ENCODE results near the gene OR2V1.

DNA sequence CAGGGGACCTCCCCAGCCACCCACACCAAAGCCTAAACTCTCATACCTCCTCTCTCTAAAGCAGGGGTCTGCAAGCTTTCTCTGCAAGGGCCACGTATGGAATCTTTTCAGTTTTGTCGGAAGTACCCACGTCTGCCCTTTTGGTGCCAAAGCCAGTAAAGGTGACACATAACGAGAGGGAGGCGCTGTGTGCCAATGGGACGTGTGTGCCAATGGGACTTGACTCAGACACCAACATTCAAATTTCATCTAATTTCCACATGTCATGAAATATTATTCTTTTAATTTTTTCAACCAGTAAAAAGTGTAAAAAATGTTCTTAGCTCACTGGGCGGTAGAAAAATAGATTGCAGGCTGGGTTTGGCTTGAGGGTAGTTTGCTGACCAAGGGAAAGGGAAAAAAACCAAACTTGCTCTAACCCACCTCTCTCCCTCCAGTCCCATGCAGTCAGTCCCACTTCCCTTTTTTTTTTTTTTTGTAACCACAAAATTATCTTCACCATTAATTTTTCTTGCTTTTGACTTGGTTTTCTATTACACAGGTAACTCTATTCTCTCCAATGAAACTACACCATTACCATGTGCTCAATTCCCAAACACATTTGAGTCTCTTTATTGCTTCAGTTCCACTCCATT is 25.5 kb downstream of the OR2V1 start:
- TF ChIP-seq CTCF (IDR thresholded peaks at IDR 0.05) (no peak), POLR2A (IDR thresholded peaks at IDR 0.05) (no peak)
